KG1 (cell line): ENCODE data around the gene BNIP3.
"Not testable (repeated sequence)": the region's sequence is repeated elsewhere in the genome, so short reads cannot be mapped to it uniquely, and the experiment has no call there.

Source experiments
- DNase-seq: peaks from one replicate; lab custom pipeline; 2025; lab: John Stamatoyannopoulos, UW

The BNIP3 gene

DNA sequence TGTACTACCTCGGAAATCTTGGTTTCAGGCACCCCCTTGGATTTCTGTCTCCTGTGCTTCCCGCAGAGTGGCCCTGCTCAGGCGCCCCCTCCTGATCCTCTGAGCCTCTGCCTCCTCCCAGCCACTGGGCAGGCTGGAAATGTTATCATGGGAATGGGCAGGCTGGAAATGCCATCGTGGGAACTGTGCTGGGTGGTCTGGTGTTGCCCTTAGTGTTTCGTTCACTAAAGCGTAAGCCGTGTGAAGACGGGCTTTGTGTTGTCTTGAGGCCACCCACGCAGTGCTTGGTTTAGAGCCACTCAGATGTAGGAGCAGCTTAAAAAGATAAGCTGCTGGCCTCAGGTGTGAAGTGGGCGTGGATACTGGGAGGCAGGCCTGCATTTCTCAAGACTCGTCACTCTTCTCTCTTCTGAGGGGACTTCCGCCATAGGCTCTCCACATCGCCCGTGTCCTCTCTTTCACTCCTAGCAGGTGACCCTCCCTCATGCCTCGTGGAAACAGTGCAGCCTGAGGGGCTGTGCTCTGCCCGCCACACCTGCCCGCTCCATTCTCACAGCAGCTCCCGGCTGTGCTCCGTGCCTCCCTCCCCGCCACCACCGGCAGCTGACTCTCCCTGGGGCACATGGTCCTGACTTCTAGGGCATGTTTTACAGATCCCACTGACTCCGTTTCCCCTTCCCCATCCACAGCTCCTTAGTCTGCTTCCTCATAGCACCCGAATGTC, 52.4 kb downstream of the BNIP3 start:
- no peak for DNase-seq

GRCh38 chr10:131928248-131929095, 53.3 kb downstream of the BNIP3 start:
- no peak for DNase-seq

DNA sequence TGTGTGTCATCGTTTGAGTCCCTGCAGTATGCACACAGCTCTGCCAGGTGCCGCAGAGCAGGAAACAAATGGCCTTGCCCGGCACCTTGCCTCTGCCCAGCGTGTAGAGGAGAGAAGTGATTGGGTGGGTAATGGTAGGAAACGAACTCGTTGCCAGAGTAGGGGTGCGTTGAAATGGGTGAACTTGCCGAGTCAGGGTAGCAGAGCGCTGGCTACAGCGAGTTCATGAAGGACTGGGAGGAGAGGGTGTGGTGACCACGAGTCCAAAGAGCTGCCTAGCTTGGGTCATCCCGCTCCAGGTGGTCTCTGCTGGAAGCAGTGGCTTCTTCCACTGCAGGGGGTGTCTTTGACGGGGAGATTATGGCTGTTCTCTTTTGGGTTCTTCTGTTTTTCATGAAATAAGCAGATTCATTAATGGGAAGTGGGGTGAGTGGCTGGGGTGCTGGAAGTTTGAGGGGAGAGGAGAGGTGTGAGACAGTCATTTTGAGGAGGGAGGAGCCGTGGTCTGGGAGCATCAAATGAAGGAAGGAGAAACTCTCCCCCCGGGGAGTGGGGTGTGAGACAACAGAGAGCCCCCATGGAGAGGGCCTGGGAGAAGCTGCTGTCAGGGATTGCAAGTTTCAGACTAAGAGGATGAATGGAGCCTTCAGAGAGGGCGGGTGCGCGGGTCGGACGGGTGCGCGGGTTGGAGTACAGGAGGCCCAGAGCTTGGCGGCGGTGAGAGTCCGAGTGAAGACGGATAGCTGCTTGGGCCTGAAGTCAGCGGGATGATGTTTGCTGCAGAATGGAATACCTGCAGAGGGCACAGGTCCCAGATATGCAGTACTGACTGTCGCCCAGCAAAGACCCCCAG, 54.8 kb downstream of the BNIP3 start:
- DNase-seq, result no peak

DNA sequence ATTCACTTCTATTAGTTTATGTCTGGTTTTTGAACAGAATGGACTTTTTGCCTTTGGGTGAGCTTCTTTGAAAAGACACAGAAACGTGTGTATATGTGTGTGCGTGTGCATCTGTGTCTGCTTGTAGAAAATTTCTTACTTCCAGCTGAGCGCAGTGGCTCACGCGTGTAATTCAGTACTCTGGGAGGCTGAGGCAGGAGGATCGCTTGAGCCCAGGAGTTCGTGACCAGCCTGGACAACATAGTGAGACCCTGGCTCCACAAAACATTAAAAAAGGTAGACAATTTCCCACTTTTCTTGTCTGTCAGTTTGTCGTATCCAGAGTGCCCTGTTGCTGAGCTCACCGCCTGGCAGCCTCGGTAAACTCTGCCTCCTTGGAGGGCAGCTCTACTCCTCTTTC, 55.5 kb downstream of the BNIP3 start:
- DNase-seq, result no peak

- DNase-seq, result no peak
These were observed 56.0 kb downstream of the BNIP3 start for GRCh38 chr10:131925716-131926115.

DNA sequence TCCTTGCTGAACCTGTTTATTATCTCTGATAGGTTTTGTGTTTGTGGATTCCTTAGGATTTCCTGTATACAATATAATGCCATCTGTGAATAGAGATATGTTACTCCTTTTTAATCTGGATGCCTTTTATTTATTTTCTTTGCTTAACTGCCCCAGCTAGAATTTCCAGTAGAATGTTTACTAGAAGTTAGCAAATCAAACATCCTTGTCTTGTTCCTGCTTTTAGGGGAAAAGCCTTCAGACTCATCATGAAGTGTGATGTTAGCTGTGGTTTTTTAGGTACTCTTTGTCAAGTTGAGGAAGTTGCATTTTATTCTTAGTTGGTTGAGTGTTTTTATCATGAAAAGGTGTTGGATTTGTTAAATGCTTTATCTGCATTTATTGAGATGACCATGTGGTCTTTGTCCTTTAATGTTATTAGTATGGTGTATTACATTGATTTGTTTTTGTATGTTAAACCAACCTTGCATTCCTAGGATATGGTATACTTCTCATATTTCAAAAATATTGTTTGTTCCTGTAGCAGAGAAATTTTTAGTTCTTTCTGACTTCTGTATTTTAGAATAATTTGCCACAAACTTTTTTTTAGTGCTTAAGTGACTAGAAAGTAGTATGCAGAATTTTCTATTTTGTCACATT, 56.6 kb downstream of the BNIP3 start:
- no peak for DNase-seq

GRCh38 chr10:131923038-131923756, 58.5 kb downstream of the BNIP3 start:
- DNase-seq, result no peak

DNA sequence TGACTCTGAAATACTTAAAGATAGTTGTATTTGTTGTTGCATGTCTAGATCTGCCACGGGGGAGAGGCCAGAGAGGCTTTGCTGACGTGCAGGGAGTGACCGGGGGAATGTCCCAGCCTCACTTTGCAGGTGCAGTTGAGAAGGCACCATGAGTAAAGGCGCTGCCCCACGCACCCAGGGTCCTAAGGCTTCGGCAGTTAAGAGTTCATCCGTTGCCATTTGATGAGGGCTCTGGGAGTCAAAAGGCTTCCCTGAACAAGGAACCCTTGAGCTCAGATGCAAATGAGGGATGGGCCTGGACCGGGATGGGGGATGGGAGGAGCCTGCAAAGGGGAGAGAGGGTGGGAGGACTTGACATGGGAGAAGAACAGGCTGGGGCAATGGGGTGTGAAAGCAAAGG, 60.5 kb downstream of the BNIP3 start:
- no peak for DNase-seq

DNA sequence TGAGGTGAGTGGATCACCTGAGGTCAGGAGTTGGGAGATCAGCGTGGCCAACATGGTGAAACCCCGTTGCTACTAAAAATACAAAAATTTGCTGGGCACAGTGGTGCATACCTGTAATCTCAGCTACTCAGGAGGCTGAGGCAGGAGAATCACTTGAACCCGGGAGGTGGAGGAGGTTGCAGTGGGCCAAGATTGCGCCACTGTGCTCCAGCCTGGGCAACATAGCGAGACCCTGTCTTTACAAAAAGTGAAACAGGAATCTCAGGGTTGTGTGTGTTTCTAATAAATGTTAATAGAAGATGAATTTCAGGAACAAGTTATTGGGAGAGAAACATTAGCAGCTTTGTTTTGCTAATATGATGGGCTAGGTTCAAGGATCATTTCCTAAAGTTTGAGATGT, 61.0 kb downstream of the BNIP3 start:
- no peak for DNase-seq

GRCh38 chr10:131920151-131920550, 61.6 kb downstream of the BNIP3 start:
- DNase-seq, result no peak

DNA sequence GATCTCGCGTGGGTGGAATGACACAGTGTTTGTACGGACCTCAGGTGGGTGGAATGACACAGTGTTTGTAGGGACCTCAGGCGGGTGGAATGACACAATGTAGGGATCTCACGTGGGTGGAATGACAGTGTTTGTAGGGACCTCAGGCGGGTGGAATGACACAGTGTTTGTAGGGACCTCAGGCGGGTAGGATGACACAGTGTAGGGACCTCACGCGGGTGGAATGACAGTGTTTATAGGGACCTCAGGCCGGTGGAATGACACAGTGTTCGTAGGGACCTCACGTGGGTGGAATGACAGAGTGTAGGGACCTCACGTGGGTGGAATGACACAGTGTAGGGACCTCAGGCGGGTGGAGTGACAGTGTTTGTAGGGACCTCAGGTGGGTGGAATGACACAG, 62.3 kb downstream of the BNIP3 start:
- DNase-seq, result not testable (repeated sequence)
